ENCODE results near the gene SORBS2.
"Not testable (repeated sequence)": the region's sequence is repeated elsewhere in the genome, so short reads cannot be mapped to it uniquely, and the experiment has no call there.

- TF ChIP-seq, protein P1, sequence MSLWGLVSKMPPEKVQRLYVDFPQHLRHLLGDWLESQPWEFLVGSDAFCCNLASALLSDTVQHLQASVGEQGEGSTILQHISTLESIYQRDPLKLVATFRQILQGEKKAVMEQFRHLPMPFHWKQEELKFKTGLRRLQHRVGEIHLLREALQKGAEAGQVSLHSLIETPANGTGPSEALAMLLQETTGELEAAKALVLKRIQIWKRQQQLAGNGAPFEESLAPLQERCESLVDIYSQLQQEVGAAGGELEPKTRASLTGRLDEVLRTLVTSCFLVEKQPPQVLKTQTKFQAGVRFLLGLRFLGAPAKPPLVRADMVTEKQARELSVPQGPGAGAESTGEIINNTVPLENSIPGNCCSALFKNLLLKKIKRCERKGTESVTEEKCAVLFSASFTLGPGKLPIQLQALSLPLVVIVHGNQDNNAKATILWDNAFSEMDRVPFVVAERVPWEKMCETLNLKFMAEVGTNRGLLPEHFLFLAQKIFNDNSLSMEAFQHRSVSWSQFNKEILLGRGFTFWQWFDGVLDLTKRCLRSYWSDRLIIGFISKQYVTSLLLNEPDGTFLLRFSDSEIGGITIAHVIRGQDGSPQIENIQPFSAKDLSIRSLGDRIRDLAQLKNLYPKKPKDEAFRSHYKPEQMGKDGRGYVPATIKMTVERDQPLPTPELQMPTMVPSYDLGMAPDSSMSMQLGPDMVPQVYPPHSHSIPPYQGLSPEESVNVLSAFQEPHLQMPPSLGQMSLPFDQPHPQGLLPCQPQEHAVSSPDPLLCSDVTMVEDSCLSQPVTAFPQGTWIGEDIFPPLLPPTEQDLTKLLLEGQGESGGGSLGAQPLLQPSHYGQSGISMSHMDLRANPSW (CRISPR knock-in tag; conservative IDR thresholded peaks at IDR 0.05; ENCODE audit: low read depth): not testable (repeated sequence)
- not testable (repeated sequence) for TF ChIP-seq ZNF416 (CRISPR knock-in tag; IDR thresholded peaks at IDR 0.05); CTCF (IDR thresholded peaks at IDR 0.05); PREB (CRISPR knock-in tag; IDR thresholded peaks at IDR 0.05; ENCODE audit: borderline replicate concordance); FOXJ3 (CRISPR knock-in tag; IDR thresholded peaks at IDR 0.05; ENCODE audit: borderline replicate concordance); GTF2I (CRISPR knock-in tag; conservative IDR thresholded peaks at IDR 0.05); NR2C2 (CRISPR knock-in tag; IDR thresholded peaks at IDR 0.05); ESRRA (CRISPR knock-in tag; IDR thresholded peaks at IDR 0.05; ENCODE audit: borderline replicate concordance); CREB1 (CRISPR knock-in tag; IDR thresholded peaks at IDR 0.05); ZNF671 (CRISPR knock-in tag; IDR thresholded peaks at IDR 0.05); GABPB1 (CRISPR knock-in tag; IDR thresholded peaks at IDR 0.05); ETV6 (CRISPR knock-in tag; IDR thresholded peaks at IDR 0.05)
- TF ChIP-seq, protein P2, sequence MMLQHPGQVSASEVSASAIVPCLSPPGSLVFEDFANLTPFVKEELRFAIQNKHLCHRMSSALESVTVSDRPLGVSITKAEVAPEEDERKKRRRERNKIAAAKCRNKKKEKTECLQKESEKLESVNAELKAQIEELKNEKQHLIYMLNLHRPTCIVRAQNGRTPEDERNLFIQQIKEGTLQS (CRISPR knock-in tag; conservative IDR thresholded peaks at IDR 0.05): not testable (repeated sequence)
These were observed 104.4 kb downstream of the SORBS2 start for GRCh38 chr4:185707622-185708021.

Measured in WTC11 (cell line).